Stomach smooth muscle (tissue), 2 donors: ENCODE measurements around the gene FAM32A.

ENCODE experiments used
- H3K27ac ChIP-seq: one replicate; pipeline ENCODE4 v1.7.0; 2013; ENCODE audit warnings: mild to moderate bottlenecking, low read length, inconsistent platforms
- H3K27me3 ChIP-seq, 2 donors: one replicate each; pipeline ENCODE4 v1.7.0; 2013; ENCODE audit warnings: low read length in 2 of 2; ENCODE audit not compliant: insufficient read depth in 2 of 2, control insufficient read depth in 1 of 2
- H3K36me3 ChIP-seq, 2 donors: one replicate each; pipeline ENCODE4 v1.7.0; 2013; ENCODE audit warnings: low read length in 2 of 2; ENCODE audit not compliant: control insufficient read depth in 2 of 2, insufficient read depth in 2 of 2
- H3K4me1 ChIP-seq: one replicate; pipeline ENCODE4 v1.7.0; 2013; ENCODE audit warnings: low read length; ENCODE audit not compliant: control insufficient read depth, insufficient read depth
- H3K4me3 ChIP-seq, 2 donors: one replicate each; pipeline ENCODE4 v1.7.0; 2013; ENCODE audit warnings: low read length in 2 of 2
- H3K9ac ChIP-seq, 2 donors: one replicate each; pipeline ENCODE4 v1.7.0; 2013; ENCODE audit warnings: low read length in 2 of 2, mild to moderate bottlenecking in 1 of 2
- H3K9me3 ChIP-seq, 2 donors: one replicate each; pipeline ENCODE4 v1.7.0; 2013; ENCODE audit warnings: low read length in 2 of 2; ENCODE audit not compliant: control insufficient read depth in 2 of 2
- donor health status: healthy.
- donor health status: Pancreatic carcinoma.

The FAM32A gene

DNA sequence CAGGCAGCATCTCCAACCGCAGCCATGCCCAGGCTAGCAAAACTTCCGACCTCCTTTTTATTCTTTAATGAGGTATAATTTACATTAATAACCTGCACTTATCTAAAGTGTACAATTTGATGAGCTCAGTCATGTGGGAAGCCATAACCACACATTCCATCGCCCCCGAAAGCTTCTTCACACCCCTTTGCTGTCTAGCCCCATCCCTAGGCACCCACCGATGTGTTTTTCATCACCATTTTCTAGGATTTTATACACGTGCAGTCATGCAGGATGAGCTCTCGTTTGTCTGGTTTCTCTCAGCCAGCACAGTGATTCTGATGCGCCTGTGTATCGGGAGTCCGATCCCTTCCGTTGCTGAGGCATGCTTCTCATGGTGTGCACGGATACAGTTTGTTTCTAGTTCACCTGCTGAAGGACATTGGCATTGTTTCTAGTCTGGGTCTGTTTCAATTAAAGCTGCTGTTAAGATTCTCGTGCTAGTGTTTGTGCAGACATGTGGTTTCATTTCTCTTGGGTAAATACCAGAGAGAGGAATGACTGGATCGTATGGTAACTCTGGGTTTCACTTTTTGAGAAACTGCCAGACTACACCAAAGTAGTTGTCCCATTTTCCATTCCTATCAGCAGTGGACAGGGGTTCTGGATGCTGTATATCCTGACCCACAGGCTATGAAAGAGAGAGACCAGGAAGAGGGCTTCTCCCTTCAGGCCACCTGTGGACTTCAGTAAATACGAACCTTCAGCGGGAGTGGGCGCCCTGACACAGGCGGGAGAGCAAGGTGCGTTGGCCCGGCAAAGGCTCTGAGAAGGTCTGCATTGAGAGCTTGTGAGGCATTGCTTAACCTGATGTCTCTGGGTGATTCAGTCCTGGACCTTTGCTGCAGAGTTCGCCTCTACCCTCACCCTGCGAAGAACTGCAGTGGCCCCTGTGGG is 17.4 kb downstream of the FAM32A start:
- Histone ChIP-seq H3K27ac (no peak overlapping the region), H3K4me3 (no peak overlapping the region), H3K9me3 (no peaks in the 10 kb centered on the region), H3K4me1 (peaks cover 34% of the 10 kb centered on the region), H3K27me3 (no peaks in the 10 kb centered on the region), H3K9ac (no peak overlapping the region), H3K36me3 (peaks cover 26 to 41% of the 10 kb centered on the region in 2 donors)

- Histone ChIP-seq H3K27ac (no peak overlapping the region), H3K9ac (no peak overlapping the region), H3K36me3 (peaks cover 33 to 49% of the 10 kb centered on the region in 2 donors), H3K9me3 (no peaks in the 10 kb centered on the region), H3K4me3 (no peak overlapping the region), H3K4me1 (peaks cover 30% of the 10 kb centered on the region), H3K27me3 (no peaks in the 10 kb centered on the region)
These were observed 18.2 kb downstream of the FAM32A start for GRCh38 chr19:16203256-16204004.

GRCh38 chr19:16204005-16204294 is 18.7 kb downstream of the FAM32A start:
- Histone ChIP-seq H3K4me1 (peaks cover 24% of the 10 kb centered on the region), H3K9me3 (no peaks in the 10 kb centered on the region), H3K36me3 (peaks cover 38 to 54% of the 10 kb centered on the region in 2 donors), H3K27ac (no peak overlapping the region), H3K27me3 (no peaks in the 10 kb centered on the region), H3K4me3 (no peak overlapping the region), H3K9ac (no peak overlapping the region)

- Histone ChIP-seq H3K9me3 (no peaks in the 10 kb centered on the region), H3K27me3 (no peaks in the 10 kb centered on the region), H3K36me3 (peaks cover 45 to 61% of the 10 kb centered on the region in 2 donors), H3K4me1 (peaks cover 14% of the 10 kb centered on the region), H3K9ac (no peak overlapping the region), H3K4me3 (no peak overlapping the region), H3K27ac (no peak overlapping the region)
These were observed 20.2 kb downstream of the FAM32A start for GRCh38 chr19:16205205-16206045.

DNA sequence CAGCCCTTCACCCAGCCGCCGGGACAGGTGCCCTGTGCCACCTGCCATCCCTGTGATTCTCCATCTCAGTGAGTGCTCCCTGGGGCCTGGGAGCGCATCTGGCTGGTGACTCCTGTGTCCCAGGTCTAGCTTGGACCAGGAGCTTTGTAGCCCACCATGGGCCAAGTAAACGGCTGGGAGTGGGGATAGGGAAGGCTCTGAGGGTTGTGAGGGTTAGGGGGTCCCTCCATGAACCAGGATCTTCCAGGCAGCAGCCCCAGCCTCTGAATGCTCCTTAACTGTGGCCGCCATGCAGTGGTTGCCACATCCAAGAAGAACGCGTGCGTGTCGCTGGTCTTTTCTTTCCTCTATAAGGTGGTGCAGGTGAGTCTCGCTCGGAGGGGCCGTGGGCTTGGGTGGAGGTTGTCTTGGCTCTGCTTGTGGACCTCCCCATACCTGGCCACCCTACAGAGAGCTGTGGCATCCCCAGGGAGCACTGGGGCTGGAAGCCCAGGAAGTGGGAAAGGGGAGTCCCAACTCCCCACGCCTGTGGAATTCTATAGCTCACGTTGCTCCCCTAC is 20.9 kb downstream of the FAM32A start:
- H3K27me3 ChIP-seq, result no peaks in the 10 kb centered on the region
- H3K4me3 ChIP-seq, result no peak overlapping the region
- H3K4me1 ChIP-seq, result peaks cover 14% of the 10 kb centered on the region
- H3K27ac ChIP-seq, result no peak overlapping the region
- H3K9ac ChIP-seq, result no peak overlapping the region
- H3K36me3 ChIP-seq, result peaks cover 45 to 58% of the 10 kb centered on the region in 2 donors
- H3K9me3 ChIP-seq, result no peaks in the 10 kb centered on the region

DNA sequence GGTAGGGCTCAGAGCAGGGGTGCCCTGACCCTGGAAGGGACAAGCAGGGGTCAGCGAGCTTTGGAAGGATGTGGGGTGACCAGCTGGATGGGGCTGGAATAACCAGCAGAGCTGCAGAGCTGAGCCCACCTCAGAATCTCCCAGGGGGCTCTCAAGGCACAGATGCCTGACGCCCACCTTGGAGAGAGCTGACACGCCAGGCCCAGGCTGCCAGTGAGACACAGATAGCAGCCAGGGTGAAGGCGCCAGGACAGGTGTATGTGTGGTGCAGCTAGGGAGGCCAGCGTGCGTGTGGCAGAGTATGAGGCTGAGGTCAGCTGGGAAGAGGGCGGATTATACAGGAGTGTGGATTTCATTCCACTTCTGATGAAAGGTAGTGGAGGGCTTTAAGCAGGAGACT is 21.4 kb downstream of the FAM32A start:
- H3K36me3 ChIP-seq, result peaks cover 45 to 58% of the 10 kb centered on the region in 2 donors
- no peak overlapping the region for H3K27ac ChIP-seq
- H3K9ac ChIP-seq, result no peak overlapping the region

GRCh38 chr19:16207063-16207462 is 21.9 kb downstream of the FAM32A start:
- peaks cover 45 to 57% of the 10 kb centered on the region in 2 donors for H3K36me3 ChIP-seq
- no peaks in the 10 kb centered on the region for H3K9me3 ChIP-seq
- H3K27ac ChIP-seq, result no peak overlapping the region
- H3K9ac ChIP-seq, result no peak overlapping the region
- peaks cover 14% of the 10 kb centered on the region for H3K4me1 ChIP-seq
- no peaks in the 10 kb centered on the region for H3K27me3 ChIP-seq
- H3K4me3 ChIP-seq, result no peak overlapping the region

More for the DNA sequence above, 21.4 kb downstream of the FAM32A start:
- Histone ChIP-seq H3K27me3 (no peaks in the 10 kb centered on the region), H3K4me1 (peaks cover 14% of the 10 kb centered on the region), H3K4me3 (no peak overlapping the region), H3K9me3 (no peaks in the 10 kb centered on the region)

- Histone ChIP-seq H3K36me3 (peaks cover 45 to 55% of the 10 kb centered on the region in 2 donors), H3K9ac (no peak overlapping the region), H3K4me3 (no peak overlapping the region), H3K9me3 (no peaks in the 10 kb centered on the region), H3K27me3 (no peaks in the 10 kb centered on the region), H3K27ac (no peak overlapping the region), H3K4me1 (peaks cover 10% of the 10 kb centered on the region)
These were observed 22.3 kb downstream of the FAM32A start for GRCh38 chr19:16207490-16208025.

- Histone ChIP-seq H3K36me3 (peaks cover 41 to 51% of the 10 kb centered on the region in 2 donors), H3K4me3 (no peak overlapping the region), H3K9me3 (no peaks in the 10 kb centered on the region), H3K27ac (no peak overlapping the region), H3K4me1 (peaks cover 9% of the 10 kb centered on the region), H3K9ac (no peak overlapping the region), H3K27me3 (no peaks in the 10 kb centered on the region)
These were observed 23.0 kb downstream of the FAM32A start for GRCh38 chr19:16208064-16208759.
